ENCODE measurements around the gene WSB1.

Gene WSB1

GRCh38 chr17:27332485-27333409, 38.8 kb downstream of the WSB1 start:
- H3K4me1 ChIP-seq (ENCODE audit: control insufficient read depth in 1 of 2, insufficient read depth in 2 of 2, low read length in 2 of 2): peaks cover 8 to 13% of the 10 kb centered on the region in 2 donors
- peak overlapping the region; percentile 61 to 67 for H3K9ac ChIP-seq (ENCODE audit: low read depth in 1 of 2, low read length in 2 of 2)
- no peaks in the 10 kb centered on the region for H3K27me3 ChIP-seq (ENCODE audit: control insufficient read depth in 1 of 2, insufficient read depth in 2 of 2, low read length in 2 of 2)
- H3K36me3 ChIP-seq (ENCODE audit: control insufficient read depth in 1 of 2, insufficient read depth in 2 of 2, low read length in 2 of 2): no peaks in the 10 kb centered on the region
- no peaks in the 10 kb centered on the region for H3K9me3 ChIP-seq (ENCODE audit: control insufficient read depth in 1 of 2, low read length in 2 of 2)
- peak overlapping the region; percentile 84 for H3K27ac ChIP-seq (ENCODE audit: low read depth, low read length)
- H3K4me3 ChIP-seq (ENCODE audit: low read depth in 1 of 2, low read length in 2 of 2): peak overlapping the region; percentile 65 to 74

DNA sequence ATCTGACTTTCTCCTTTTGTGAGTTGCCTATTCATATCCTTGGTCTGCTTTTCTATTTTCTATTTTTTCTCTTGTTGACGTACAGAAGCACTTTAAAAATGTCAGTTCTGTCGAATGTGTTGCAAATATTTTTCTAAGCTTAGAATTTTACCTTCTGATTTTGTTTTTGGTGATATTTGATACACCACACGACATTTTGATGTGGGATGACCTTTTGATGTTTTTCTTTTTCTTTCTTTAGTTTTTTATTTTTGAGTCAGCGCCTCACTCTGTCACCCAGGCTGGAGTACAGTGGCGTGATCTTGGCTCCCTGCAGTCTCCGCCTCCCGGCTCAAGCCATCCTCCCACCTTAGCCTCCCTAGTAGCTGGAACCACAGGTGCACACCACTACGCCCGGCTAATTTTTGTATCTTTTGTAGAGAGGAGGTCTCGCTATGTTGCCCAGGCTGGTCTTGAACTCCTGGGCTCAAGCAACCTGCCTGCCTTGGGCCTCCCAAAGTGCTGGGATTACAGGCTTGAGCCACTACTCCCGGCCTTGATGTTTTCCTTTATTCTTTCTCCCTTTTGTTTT, 39.6 kb downstream of the WSB1 start:
- Histone ChIP-seq H3K36me3 (ENCODE audit: control insufficient read depth in 1 of 2, insufficient read depth in 2 of 2, low read length in 2 of 2) (no peaks in the 10 kb centered on the region), H3K27ac (ENCODE audit: low read depth, low read length) (peak overlapping the region; percentile 76), H3K27me3 (ENCODE audit: control insufficient read depth in 1 of 2, insufficient read depth in 2 of 2, low read length in 2 of 2) (no peaks in the 10 kb centered on the region), H3K4me1 (ENCODE audit: control insufficient read depth in 1 of 2, insufficient read depth in 2 of 2, low read length in 2 of 2) (peaks cover 8 to 13% of the 10 kb centered on the region in 2 donors), H3K9me3 (ENCODE audit: control insufficient read depth in 1 of 2, low read length in 2 of 2) (no peaks in the 10 kb centered on the region), H3K4me3 (ENCODE audit: low read depth in 1 of 2, low read length in 2 of 2) (peak overlapping the region; percentile 65 to 74), H3K9ac (ENCODE audit: low read depth in 1 of 2, low read length in 2 of 2) (peak overlapping the region; percentile 61 to 67)

DNA sequence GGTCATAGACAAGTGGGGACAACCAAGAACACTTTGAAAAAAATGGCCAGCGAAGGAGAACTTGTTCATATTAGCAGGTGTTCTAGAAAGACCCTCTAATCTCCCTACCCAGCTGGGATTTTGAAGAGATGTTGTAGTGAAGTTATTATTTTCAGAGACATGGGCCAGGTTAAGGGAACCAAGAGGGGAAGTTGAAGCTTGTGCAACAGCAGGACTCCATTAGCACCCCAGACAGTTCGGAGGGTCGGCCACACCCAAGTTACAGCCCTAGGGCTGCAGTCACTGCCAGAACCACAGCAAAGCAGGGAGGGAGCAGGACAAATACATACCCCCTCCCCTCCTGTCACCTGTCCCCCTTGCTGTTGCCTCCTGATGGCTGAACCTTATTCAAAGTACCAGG, 42.3 kb downstream of the WSB1 start:
- H3K36me3 ChIP-seq (ENCODE audit: control insufficient read depth in 1 of 2, insufficient read depth in 2 of 2, low read length in 2 of 2): no peaks in the 10 kb centered on the region
- peaks cover 8 to 13% of the 10 kb centered on the region in 2 donors for H3K4me1 ChIP-seq (ENCODE audit: control insufficient read depth in 1 of 2, insufficient read depth in 2 of 2, low read length in 2 of 2)
- H3K27me3 ChIP-seq (ENCODE audit: control insufficient read depth in 1 of 2, insufficient read depth in 2 of 2, low read length in 2 of 2): no peaks in the 10 kb centered on the region
- H3K9ac ChIP-seq (ENCODE audit: low read depth in 1 of 2, low read length in 2 of 2): no peak overlapping the region
- no peak overlapping the region for H3K27ac ChIP-seq (ENCODE audit: low read depth, low read length)
- H3K9me3 ChIP-seq (ENCODE audit: control insufficient read depth in 1 of 2, low read length in 2 of 2): no peaks in the 10 kb centered on the region
- H3K4me3 ChIP-seq (ENCODE audit: low read depth in 1 of 2, low read length in 2 of 2): no peak overlapping the region

GRCh38 chr17:27338536-27338985, 44.6 kb downstream of the WSB1 start:
- no peak overlapping the region for H3K27ac ChIP-seq (ENCODE audit: low read depth, low read length)
- no peak overlapping the region for H3K9ac ChIP-seq (ENCODE audit: low read depth in 1 of 2, low read length in 2 of 2)
- peaks cover 0 to 2% of the 10 kb centered on the region in 2 donors for H3K4me1 ChIP-seq (ENCODE audit: control insufficient read depth in 1 of 2, insufficient read depth in 2 of 2, low read length in 2 of 2)
- H3K36me3 ChIP-seq (ENCODE audit: control insufficient read depth in 1 of 2, insufficient read depth in 2 of 2, low read length in 2 of 2): no peaks in the 10 kb centered on the region
- no peak overlapping the region for H3K4me3 ChIP-seq (ENCODE audit: low read depth in 1 of 2, low read length in 2 of 2)
- no peaks in the 10 kb centered on the region for H3K9me3 ChIP-seq (ENCODE audit: control insufficient read depth in 1 of 2, low read length in 2 of 2)
- H3K27me3 ChIP-seq (ENCODE audit: control insufficient read depth in 1 of 2, insufficient read depth in 2 of 2, low read length in 2 of 2): no peaks in the 10 kb centered on the region

DNA sequence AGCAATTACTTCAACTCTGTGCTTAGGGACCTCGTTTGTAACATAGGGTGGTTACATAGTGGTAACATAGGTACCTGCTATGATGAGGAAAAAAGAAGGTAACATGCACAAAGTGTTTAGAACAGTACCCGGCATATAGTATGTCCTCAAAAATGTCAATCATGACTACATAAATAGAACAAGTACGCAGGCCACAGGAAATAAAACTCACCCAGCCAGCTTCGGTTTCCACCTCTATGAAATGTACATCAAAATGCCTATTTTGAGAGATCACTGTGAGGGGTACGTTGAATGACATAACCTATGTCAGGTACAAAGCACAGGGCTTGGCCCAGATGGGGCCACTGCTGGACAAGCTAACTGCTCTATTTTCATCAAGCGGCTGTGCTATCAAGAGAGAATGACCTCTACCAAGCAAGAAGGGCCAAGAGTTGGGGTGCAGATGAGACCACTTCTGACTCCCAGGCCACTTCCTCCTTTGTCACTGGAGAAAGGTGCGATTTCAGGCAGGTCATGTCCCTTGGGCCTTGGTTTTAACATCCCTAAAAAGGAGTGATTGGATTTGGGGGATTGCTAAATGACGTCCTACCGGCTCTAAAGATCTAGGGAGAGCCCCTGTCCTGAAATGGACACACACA, 45.4 kb downstream of the WSB1 start:
- Histone ChIP-seq H3K4me3 (ENCODE audit: low read depth in 1 of 2, low read length in 2 of 2) (no peak overlapping the region), H3K4me1 (ENCODE audit: control insufficient read depth in 1 of 2, insufficient read depth in 2 of 2, low read length in 2 of 2) (peaks cover 0 to 3% of the 10 kb centered on the region in 2 donors), H3K9ac (ENCODE audit: low read depth in 1 of 2, low read length in 2 of 2) (no peak overlapping the region), H3K36me3 (ENCODE audit: control insufficient read depth in 1 of 2, insufficient read depth in 2 of 2, low read length in 2 of 2) (no peaks in the 10 kb centered on the region), H3K9me3 (ENCODE audit: control insufficient read depth in 1 of 2, low read length in 2 of 2) (no peaks in the 10 kb centered on the region), H3K27ac (ENCODE audit: low read depth, low read length) (no peak overlapping the region), H3K27me3 (ENCODE audit: control insufficient read depth in 1 of 2, insufficient read depth in 2 of 2, low read length in 2 of 2) (no peaks in the 10 kb centered on the region)

DNA sequence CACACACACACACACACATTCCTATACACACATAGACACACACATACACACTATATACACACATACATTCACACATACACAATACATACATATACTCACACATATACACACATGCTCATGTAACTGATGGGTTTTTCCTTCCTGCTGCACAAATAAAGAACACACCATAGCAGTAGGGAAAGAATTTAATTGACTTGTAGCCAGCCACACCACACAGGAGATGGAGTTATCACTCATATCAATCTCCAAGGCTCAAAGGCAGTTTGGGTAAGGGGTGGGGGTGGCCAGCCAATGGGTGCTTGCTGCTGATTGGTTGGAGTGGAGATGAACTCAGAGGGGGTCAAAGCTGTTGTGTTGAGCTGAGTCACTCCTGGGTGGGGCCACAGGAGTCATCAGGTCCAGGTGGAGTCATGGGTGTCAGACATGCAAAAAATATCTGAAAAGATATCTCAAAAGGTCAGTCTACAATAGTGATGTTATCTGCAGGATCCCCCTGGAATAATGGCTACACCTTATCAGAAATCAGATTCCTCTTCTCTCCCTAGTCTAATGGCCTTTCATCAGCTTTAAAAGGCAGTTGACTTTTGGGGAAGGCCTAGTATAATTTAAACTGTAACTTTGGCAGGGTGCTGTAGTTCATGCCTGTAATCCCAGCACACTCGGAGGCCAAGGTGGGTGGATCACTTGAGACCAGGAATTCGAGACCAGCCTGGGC, 46.1 kb downstream of the WSB1 start:
- no peaks in the 10 kb centered on the region for H3K27me3 ChIP-seq (ENCODE audit: control insufficient read depth in 1 of 2, insufficient read depth in 2 of 2, low read length in 2 of 2)
- no peak overlapping the region for H3K27ac ChIP-seq (ENCODE audit: low read depth, low read length)
- peaks cover 0 to 4% of the 10 kb centered on the region in 2 donors for H3K4me1 ChIP-seq (ENCODE audit: control insufficient read depth in 1 of 2, insufficient read depth in 2 of 2, low read length in 2 of 2)
- no peak overlapping the region for H3K9ac ChIP-seq (ENCODE audit: low read depth in 1 of 2, low read length in 2 of 2)
- no peaks in the 10 kb centered on the region for H3K9me3 ChIP-seq (ENCODE audit: control insufficient read depth in 1 of 2, low read length in 2 of 2)
- H3K36me3 ChIP-seq (ENCODE audit: control insufficient read depth in 1 of 2, insufficient read depth in 2 of 2, low read length in 2 of 2): no peaks in the 10 kb centered on the region
- no peak overlapping the region for H3K4me3 ChIP-seq (ENCODE audit: low read depth in 1 of 2, low read length in 2 of 2)

GRCh38 chr17:27340575-27340974, 46.7 kb downstream of the WSB1 start:
- Histone ChIP-seq H3K4me1 (ENCODE audit: control insufficient read depth in 1 of 2, insufficient read depth in 2 of 2, low read length in 2 of 2) (peaks cover 0 to 4% of the 10 kb centered on the region in 2 donors), H3K9ac (ENCODE audit: low read depth in 1 of 2, low read length in 2 of 2) (no peak overlapping the region), H3K36me3 (ENCODE audit: control insufficient read depth in 1 of 2, insufficient read depth in 2 of 2, low read length in 2 of 2) (no peaks in the 10 kb centered on the region), H3K27me3 (ENCODE audit: control insufficient read depth in 1 of 2, insufficient read depth in 2 of 2, low read length in 2 of 2) (no peaks in the 10 kb centered on the region), H3K27ac (ENCODE audit: low read depth, low read length) (no peak overlapping the region), H3K4me3 (ENCODE audit: low read depth in 1 of 2, low read length in 2 of 2) (no peak overlapping the region), H3K9me3 (ENCODE audit: control insufficient read depth in 1 of 2, low read length in 2 of 2) (no peaks in the 10 kb centered on the region)

- peaks cover 0 to 4% of the 10 kb centered on the region in 2 donors for H3K4me1 ChIP-seq (ENCODE audit: control insufficient read depth in 1 of 2, insufficient read depth in 2 of 2, low read length in 2 of 2)
- no peak overlapping the region for H3K9ac ChIP-seq (ENCODE audit: low read depth in 1 of 2, low read length in 2 of 2)
- no peaks in the 10 kb centered on the region for H3K9me3 ChIP-seq (ENCODE audit: control insufficient read depth in 1 of 2, low read length in 2 of 2)
- no peak overlapping the region for H3K4me3 ChIP-seq (ENCODE audit: low read depth in 1 of 2, low read length in 2 of 2)
- no peak overlapping the region for H3K27ac ChIP-seq (ENCODE audit: low read depth, low read length)
- no peaks in the 10 kb centered on the region for H3K27me3 ChIP-seq (ENCODE audit: control insufficient read depth in 1 of 2, insufficient read depth in 2 of 2, low read length in 2 of 2)
- H3K36me3 ChIP-seq (ENCODE audit: control insufficient read depth in 1 of 2, insufficient read depth in 2 of 2, low read length in 2 of 2): no peaks in the 10 kb centered on the region
These were observed 47.1 kb downstream of the WSB1 start for GRCh38 chr17:27341041-27341471.

DNA sequence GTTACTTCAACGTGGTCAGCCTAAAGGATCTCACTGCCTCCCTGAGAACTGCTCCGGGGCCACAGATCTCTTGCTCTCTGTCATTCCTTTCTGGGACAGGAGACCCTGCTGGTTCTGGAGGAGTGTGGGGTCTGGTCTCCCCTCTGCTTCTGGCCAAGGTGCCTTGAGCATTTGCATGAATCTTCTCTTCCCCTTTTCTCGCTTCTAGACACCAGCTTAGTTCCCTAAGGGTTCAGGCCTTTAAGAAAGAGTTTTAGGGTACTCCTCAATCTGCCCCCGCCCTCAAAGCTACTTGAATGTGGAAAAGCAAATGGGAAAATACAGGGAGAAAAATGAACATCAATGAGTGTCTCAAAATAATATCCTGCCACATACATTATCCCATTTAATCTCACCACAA, 48.1 kb downstream of the WSB1 start:
- no peaks in the 10 kb centered on the region for H3K9me3 ChIP-seq (ENCODE audit: control insufficient read depth in 1 of 2, low read length in 2 of 2)
- H3K27ac ChIP-seq (ENCODE audit: low read depth, low read length): no peak overlapping the region
- H3K27me3 ChIP-seq (ENCODE audit: control insufficient read depth in 1 of 2, insufficient read depth in 2 of 2, low read length in 2 of 2): no peaks in the 10 kb centered on the region
- no peak overlapping the region for H3K4me3 ChIP-seq (ENCODE audit: low read depth in 1 of 2, low read length in 2 of 2)
- peaks cover 0 to 4% of the 10 kb centered on the region in 2 donors for H3K4me1 ChIP-seq (ENCODE audit: control insufficient read depth in 1 of 2, insufficient read depth in 2 of 2, low read length in 2 of 2)
- H3K9ac ChIP-seq (ENCODE audit: low read depth in 1 of 2, low read length in 2 of 2): no peak overlapping the region
- H3K36me3 ChIP-seq (ENCODE audit: control insufficient read depth in 1 of 2, insufficient read depth in 2 of 2, low read length in 2 of 2): no peaks in the 10 kb centered on the region
